ENCODE results near the gene ARMS2.

ARMS2 gene

GRCh38 chr10:122427280-122427679 is 27.2 kb upstream of the ARMS2 start:
- H3K27ac Mint-ChIP-seq (ENCODE audit: low read depth), result peak overlapping the region; percentile 64
- H3K4me1 Mint-ChIP-seq, result peaks cover 22% of the 10 kb centered on the region
- no peaks in the 10 kb centered on the region for H3K27me3 Mint-ChIP-seq
- no peak overlapping the region for H3K4me3 Mint-ChIP-seq
- no peaks in the 10 kb centered on the region for H3K9me3 Mint-ChIP-seq
- ATAC-seq (replicated peaks; ENCODE audit: extremely low read depth, poor library complexity, severe bottlenecking), result no peak
- DNase-seq (ENCODE audit: low spot score in 2 of 2), result no peak
- peaks cover 16% of the 10 kb centered on the region for H3K36me3 Mint-ChIP-seq (ENCODE audit: insufficient read depth)

- ATAC-seq (replicated peaks; ENCODE audit: extremely low read depth, poor library complexity, severe bottlenecking) (no peak), DNase-seq (ENCODE audit: low spot score in 2 of 2) (no peak)
- no peak overlapping the region for H3K4me3 Mint-ChIP-seq
- peaks cover 10% of the 10 kb centered on the region for H3K36me3 Mint-ChIP-seq (ENCODE audit: insufficient read depth)
- H3K27ac Mint-ChIP-seq (ENCODE audit: low read depth), result no peak overlapping the region
- no peaks in the 10 kb centered on the region for H3K27me3 Mint-ChIP-seq
- H3K9me3 Mint-ChIP-seq, result no peaks in the 10 kb centered on the region
- H3K4me1 Mint-ChIP-seq, result peaks cover 6% of the 10 kb centered on the region
These were observed 19.1 kb upstream of the ARMS2 start for GRCh38 chr10:122435212-122435827.

- Mint-ChIP-seq H3K4me1 (no peaks in the 10 kb centered on the region), H3K27me3 (no peaks in the 10 kb centered on the region)
- no peak for ATAC-seq (replicated peaks; ENCODE audit: extremely low read depth, poor library complexity, severe bottlenecking)
These were observed 12.5 kb upstream of the ARMS2 start for GRCh38 chr10:122441961-122442360.

GRCh38 chr10:122445469-122445868 is 9.0 kb upstream of the ARMS2 start:
- Mint-ChIP-seq H3K4me1 (no peaks in the 10 kb centered on the region), H3K27me3 (peaks cover 20% of the 10 kb centered on the region)

More at GRCh38 chr10:122441961-122442360, 12.5 kb upstream of the ARMS2 start:
- Mint-ChIP-seq H3K9me3 (no peaks in the 10 kb centered on the region), H3K36me3 (ENCODE audit: insufficient read depth) (no peaks in the 10 kb centered on the region), H3K4me3 (no peak overlapping the region), H3K27ac (ENCODE audit: low read depth) (no peak overlapping the region)
- no peak for DNase-seq (ENCODE audit: low spot score in 2 of 2)

GRCh38 chr10:122445904-122446303 is 8.5 kb upstream of the ARMS2 start:
- peaks cover 25% of the 10 kb centered on the region for H3K27me3 Mint-ChIP-seq
- H3K36me3 Mint-ChIP-seq (ENCODE audit: insufficient read depth), result no peaks in the 10 kb centered on the region
- no peaks in the 10 kb centered on the region for H3K9me3 Mint-ChIP-seq
- H3K4me1 Mint-ChIP-seq, result no peaks in the 10 kb centered on the region
- no peak for ATAC-seq (replicated peaks; ENCODE audit: extremely low read depth, poor library complexity, severe bottlenecking)
- H3K4me3 Mint-ChIP-seq, result no peak overlapping the region
- no peak for DNase-seq (ENCODE audit: low spot score in 2 of 2)
- no peak overlapping the region for H3K27ac Mint-ChIP-seq (ENCODE audit: low read depth)

More at GRCh38 chr10:122445469-122445868, 9.0 kb upstream of the ARMS2 start:
- DNase-seq (ENCODE audit: low spot score in 2 of 2) (no peak), ATAC-seq (replicated peaks; ENCODE audit: extremely low read depth, poor library complexity, severe bottlenecking) (no peak)
- no peak overlapping the region for H3K4me3 Mint-ChIP-seq
- H3K36me3 Mint-ChIP-seq (ENCODE audit: insufficient read depth), result no peaks in the 10 kb centered on the region
- no peak overlapping the region for H3K27ac Mint-ChIP-seq (ENCODE audit: low read depth)
- H3K9me3 Mint-ChIP-seq, result no peaks in the 10 kb centered on the region

- Mint-ChIP-seq H3K9me3 (no peaks in the 10 kb centered on the region), H3K4me1 (no peaks in the 10 kb centered on the region), H3K27me3 (peaks cover 29% of the 10 kb centered on the region), H3K36me3 (ENCODE audit: insufficient read depth) (no peaks in the 10 kb centered on the region), H3K4me3 (no peak overlapping the region), H3K27ac (ENCODE audit: low read depth) (no peak overlapping the region)
- ATAC-seq (replicated peaks; ENCODE audit: extremely low read depth, poor library complexity, severe bottlenecking), result no peak
- DNase-seq (ENCODE audit: low spot score in 2 of 2), result no peak
These were observed 7.6 kb upstream of the ARMS2 start for GRCh38 chr10:122446668-122447423.

- Mint-ChIP-seq H3K4me3 (no peak overlapping the region), H3K9me3 (no peaks in the 10 kb centered on the region), H3K36me3 (ENCODE audit: insufficient read depth) (no peaks in the 10 kb centered on the region), H3K27ac (ENCODE audit: low read depth) (no peak overlapping the region), H3K4me1 (no peaks in the 10 kb centered on the region), H3K27me3 (peaks cover 38% of the 10 kb centered on the region)
- ATAC-seq (replicated peaks; ENCODE audit: extremely low read depth, poor library complexity, severe bottlenecking) (no peak), DNase-seq (ENCODE audit: low spot score in 2 of 2) (no peak)
These were observed 5.9 kb upstream of the ARMS2 start for GRCh38 chr10:122448600-122448999.

- no peaks in the 10 kb centered on the region for H3K36me3 Mint-ChIP-seq (ENCODE audit: insufficient read depth)
- H3K27ac Mint-ChIP-seq (ENCODE audit: low read depth), result no peak overlapping the region
- no peak for ATAC-seq (replicated peaks; ENCODE audit: extremely low read depth, poor library complexity, severe bottlenecking)
- H3K4me1 Mint-ChIP-seq, result no peaks in the 10 kb centered on the region
- no peaks in the 10 kb centered on the region for H3K9me3 Mint-ChIP-seq
- no peak for DNase-seq (ENCODE audit: low spot score in 2 of 2)
- no peak overlapping the region for H3K4me3 Mint-ChIP-seq
- H3K27me3 Mint-ChIP-seq, result peaks cover 40% of the 10 kb centered on the region
These were observed 5.3 kb upstream of the ARMS2 start for GRCh38 chr10:122449153-122449552.

GRCh38 chr10:122450353-122450990 is 4.0 kb upstream of the ARMS2 start:
- DNase-seq (ENCODE audit: low spot score in 2 of 2) (no peak), ATAC-seq (replicated peaks; ENCODE audit: extremely low read depth, poor library complexity, severe bottlenecking) (no peak)
- Mint-ChIP-seq H3K4me3 (no peak overlapping the region), H3K27me3 (peaks cover 48% of the 10 kb centered on the region), H3K36me3 (ENCODE audit: insufficient read depth) (no peaks in the 10 kb centered on the region), H3K9me3 (no peaks in the 10 kb centered on the region), H3K4me1 (no peaks in the 10 kb centered on the region), H3K27ac (ENCODE audit: low read depth) (no peak overlapping the region)

- H3K4me3 Mint-ChIP-seq, result no peak overlapping the region
- no peaks in the 10 kb centered on the region for H3K36me3 Mint-ChIP-seq (ENCODE audit: insufficient read depth)
- no peaks in the 10 kb centered on the region for H3K4me1 Mint-ChIP-seq
- H3K27ac Mint-ChIP-seq (ENCODE audit: low read depth), result no peak overlapping the region
- ATAC-seq (replicated peaks; ENCODE audit: extremely low read depth, poor library complexity, severe bottlenecking) (no peak), DNase-seq (ENCODE audit: low spot score in 2 of 2) (no peak)
- H3K9me3 Mint-ChIP-seq, result no peaks in the 10 kb centered on the region
- peaks cover 68% of the 10 kb centered on the region for H3K27me3 Mint-ChIP-seq
These were observed 382 bp upstream of the ARMS2 start for GRCh38 chr10:122454071-122454470.

GRCh38 chr10:122455376-122456079 is 1.1 kb downstream of the ARMS2 start:
- DNase-seq (ENCODE audit: low spot score in 2 of 2) (no peak), ATAC-seq (replicated peaks; ENCODE audit: extremely low read depth, poor library complexity, severe bottlenecking) (no peak)
- Mint-ChIP-seq H3K27me3 (peaks cover 68% of the 10 kb centered on the region), H3K36me3 (ENCODE audit: insufficient read depth) (no peaks in the 10 kb centered on the region), H3K4me3 (no peak overlapping the region), H3K4me1 (peaks cover 4% of the 10 kb centered on the region), H3K9me3 (no peaks in the 10 kb centered on the region), H3K27ac (ENCODE audit: low read depth) (no peak overlapping the region)

- no peak for DNase-seq (ENCODE audit: low spot score in 2 of 2)
- no peak overlapping the region for H3K27ac Mint-ChIP-seq (ENCODE audit: low read depth)
- H3K9me3 Mint-ChIP-seq, result no peaks in the 10 kb centered on the region
- H3K36me3 Mint-ChIP-seq (ENCODE audit: insufficient read depth), result no peaks in the 10 kb centered on the region
- H3K4me1 Mint-ChIP-seq, result peaks cover 10% of the 10 kb centered on the region
- no peak for ATAC-seq (replicated peaks; ENCODE audit: extremely low read depth, poor library complexity, severe bottlenecking)
- no peak overlapping the region for H3K4me3 Mint-ChIP-seq
- peaks cover 62% of the 10 kb centered on the region for H3K27me3 Mint-ChIP-seq
These were observed 3.5 kb downstream of the ARMS2 start for GRCh38 chr10:122457934-122458333.

Measured in central memory CD8-positive, alpha-beta T cell (primary cell).